ENCODE data around the gene OSBPL2.

The OSBPL2 gene

GRCh38 chr20:62225820-62226635 lies 12.3 kb upstream of the OSBPL2 start:
- H3K36me3 ChIP-seq (ENCODE audit: insufficient read depth, low read length), result no peaks in the 10 kb centered on the region
- H3K9ac ChIP-seq (ENCODE audit: low read length), result no peak overlapping the region
- H3K4me1 ChIP-seq (ENCODE audit: insufficient read depth, low read length), result no peaks in the 10 kb centered on the region
- H3K27me3 ChIP-seq (ENCODE audit: control insufficient read depth in 1 of 2, insufficient read depth in 2 of 2, low read length in 2 of 2), result peaks cover 9 to 46% of the 10 kb centered on the region in 2 donors
- H3K27ac ChIP-seq (ENCODE audit: low read depth, low read length), result no peak overlapping the region
- H3K9me3 ChIP-seq (ENCODE audit: low read length), result no peaks in the 10 kb centered on the region
- no peak overlapping the region for H3K4me3 ChIP-seq (ENCODE audit: low read depth in 1 of 2, low read length in 2 of 2)

DNA sequence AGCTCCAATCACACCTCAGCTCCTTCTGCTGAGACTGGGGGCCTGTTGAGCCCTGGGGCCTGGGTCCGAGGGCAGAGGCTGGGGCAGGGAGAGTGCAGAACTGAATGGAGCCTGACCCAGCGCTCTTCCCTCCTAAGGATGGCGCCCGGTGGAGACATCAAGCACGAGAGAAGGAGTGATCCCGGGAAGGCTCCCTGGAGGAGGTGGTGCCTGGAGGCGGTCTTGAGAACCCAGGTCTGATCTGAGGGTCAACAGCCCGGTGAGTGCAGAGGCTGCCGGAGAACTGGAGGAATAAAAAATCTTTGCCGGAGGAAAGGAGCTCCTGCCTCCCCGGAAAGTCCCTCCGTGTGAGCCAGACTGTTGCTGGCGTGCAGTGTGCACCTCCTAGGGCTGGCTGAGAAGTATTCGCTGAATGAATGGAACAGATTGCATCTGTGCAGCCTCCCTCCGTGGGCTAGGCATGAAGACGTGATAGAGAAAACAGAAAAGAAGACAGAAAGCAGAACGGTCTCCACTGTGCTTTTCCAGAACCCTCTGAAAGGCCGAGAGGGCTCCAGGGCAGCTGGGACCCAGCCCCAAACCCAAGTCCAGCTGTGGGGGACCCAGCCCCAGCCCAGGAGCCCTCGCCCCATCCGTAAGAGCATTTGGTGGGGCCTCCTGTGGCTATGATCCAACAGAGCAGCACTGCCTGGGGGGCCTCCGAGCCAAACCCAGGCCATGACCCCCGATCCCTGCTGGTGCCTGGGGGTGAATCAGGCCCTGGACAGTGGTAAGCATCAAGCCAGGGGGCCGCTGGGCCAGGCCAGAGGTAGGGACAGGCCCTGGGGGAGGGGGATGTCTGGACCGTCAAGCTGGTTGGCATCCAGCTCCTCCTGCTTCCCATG lies 11.4 kb upstream of the OSBPL2 start:
- H3K27ac ChIP-seq (ENCODE audit: low read depth, low read length), result no peak overlapping the region
- no peaks in the 10 kb centered on the region for H3K36me3 ChIP-seq (ENCODE audit: insufficient read depth, low read length)
- H3K9ac ChIP-seq (ENCODE audit: low read length), result no peak overlapping the region
- peaks cover 9 to 37% of the 10 kb centered on the region in 2 donors for H3K27me3 ChIP-seq (ENCODE audit: control insufficient read depth in 1 of 2, insufficient read depth in 2 of 2, low read length in 2 of 2)
- no peak overlapping the region for H3K4me3 ChIP-seq (ENCODE audit: low read depth in 1 of 2, low read length in 2 of 2)
- no peaks in the 10 kb centered on the region for H3K4me1 ChIP-seq (ENCODE audit: insufficient read depth, low read length)
- H3K9me3 ChIP-seq (ENCODE audit: low read length), result no peaks in the 10 kb centered on the region

DNA sequence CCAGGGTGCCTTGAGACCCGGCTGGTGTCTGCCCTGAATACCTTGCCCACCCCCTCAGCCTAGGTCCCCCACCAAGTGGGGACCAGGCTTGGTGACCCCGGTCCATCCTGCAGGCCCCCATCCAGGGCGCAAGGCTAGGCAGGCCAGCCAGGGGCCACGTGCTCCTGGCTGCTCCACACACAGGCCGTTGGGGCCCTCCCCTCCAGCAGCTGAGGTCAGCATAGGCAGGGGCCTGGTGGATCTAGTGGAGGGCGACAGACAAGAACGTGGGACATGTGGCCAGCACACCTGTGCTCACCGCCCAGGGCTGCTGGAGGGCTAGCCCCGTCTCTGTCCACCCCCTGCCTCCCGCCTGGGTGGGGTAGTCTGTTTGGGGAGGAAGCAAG lies 10.7 kb upstream of the OSBPL2 start:
- Histone ChIP-seq H3K36me3 (ENCODE audit: insufficient read depth, low read length) (no peaks in the 10 kb centered on the region), H3K4me1 (ENCODE audit: insufficient read depth, low read length) (no peaks in the 10 kb centered on the region), H3K9me3 (ENCODE audit: low read length) (no peaks in the 10 kb centered on the region), H3K27ac (ENCODE audit: low read depth, low read length) (no peak overlapping the region), H3K27me3 (ENCODE audit: control insufficient read depth in 1 of 2, insufficient read depth in 2 of 2, low read length in 2 of 2) (peaks cover 6 to 37% of the 10 kb centered on the region in 2 donors), H3K9ac (ENCODE audit: low read length) (no peak overlapping the region), H3K4me3 (ENCODE audit: low read depth in 1 of 2, low read length in 2 of 2) (no peak overlapping the region)

- Histone ChIP-seq H3K9me3 (ENCODE audit: low read length) (no peaks in the 10 kb centered on the region), H3K27me3 (ENCODE audit: control insufficient read depth in 1 of 2, insufficient read depth in 2 of 2, low read length in 2 of 2) (peaks cover 4 to 37% of the 10 kb centered on the region in 2 donors)
These were observed 10.1 kb upstream of the OSBPL2 start for GRCh38 chr20:62227977-62228958.

GRCh38 chr20:62228982-62229545 lies 9.3 kb upstream of the OSBPL2 start:
- no peaks in the 10 kb centered on the region for H3K4me1 ChIP-seq (ENCODE audit: insufficient read depth, low read length)
- H3K36me3 ChIP-seq (ENCODE audit: insufficient read depth, low read length), result no peaks in the 10 kb centered on the region
- no peaks in the 10 kb centered on the region for H3K9me3 ChIP-seq (ENCODE audit: low read length)
- H3K4me3 ChIP-seq (ENCODE audit: low read depth in 1 of 2, low read length in 2 of 2), result no peak overlapping the region
- H3K27me3 ChIP-seq (ENCODE audit: control insufficient read depth in 1 of 2, insufficient read depth in 2 of 2, low read length in 2 of 2), result peaks cover 4 to 38% of the 10 kb centered on the region in 2 donors
- no peak overlapping the region for H3K27ac ChIP-seq (ENCODE audit: low read depth, low read length)
- H3K9ac ChIP-seq (ENCODE audit: low read length), result no peak overlapping the region

More at GRCh38 chr20:62227977-62228958, 10.1 kb upstream of the OSBPL2 start:
- no peak overlapping the region for H3K27ac ChIP-seq (ENCODE audit: low read depth, low read length)
- H3K4me1 ChIP-seq (ENCODE audit: insufficient read depth, low read length), result no peaks in the 10 kb centered on the region
- no peak overlapping the region for H3K4me3 ChIP-seq (ENCODE audit: low read depth in 1 of 2, low read length in 2 of 2)
- no peak overlapping the region for H3K9ac ChIP-seq (ENCODE audit: low read length)
- no peaks in the 10 kb centered on the region for H3K36me3 ChIP-seq (ENCODE audit: insufficient read depth, low read length)

GRCh38 chr20:62229667-62230066 lies 8.7 kb upstream of the OSBPL2 start:
- no peak overlapping the region for H3K9ac ChIP-seq (ENCODE audit: low read length)
- peaks cover 4 to 38% of the 10 kb centered on the region in 2 donors for H3K27me3 ChIP-seq (ENCODE audit: control insufficient read depth in 1 of 2, insufficient read depth in 2 of 2, low read length in 2 of 2)

GRCh38 chr20:62230276-62230675 lies 8.0 kb upstream of the OSBPL2 start:
- H3K27me3 ChIP-seq (ENCODE audit: control insufficient read depth in 1 of 2, insufficient read depth in 2 of 2, low read length in 2 of 2), result peaks cover 4 to 43% of the 10 kb centered on the region in 2 donors

More at GRCh38 chr20:62229667-62230066, 8.7 kb upstream of the OSBPL2 start:
- Histone ChIP-seq H3K36me3 (ENCODE audit: insufficient read depth, low read length) (no peaks in the 10 kb centered on the region), H3K27ac (ENCODE audit: low read depth, low read length) (no peak overlapping the region), H3K9me3 (ENCODE audit: low read length) (no peaks in the 10 kb centered on the region), H3K4me1 (ENCODE audit: insufficient read depth, low read length) (no peaks in the 10 kb centered on the region), H3K4me3 (ENCODE audit: low read depth in 1 of 2, low read length in 2 of 2) (no peak overlapping the region)

DNA sequence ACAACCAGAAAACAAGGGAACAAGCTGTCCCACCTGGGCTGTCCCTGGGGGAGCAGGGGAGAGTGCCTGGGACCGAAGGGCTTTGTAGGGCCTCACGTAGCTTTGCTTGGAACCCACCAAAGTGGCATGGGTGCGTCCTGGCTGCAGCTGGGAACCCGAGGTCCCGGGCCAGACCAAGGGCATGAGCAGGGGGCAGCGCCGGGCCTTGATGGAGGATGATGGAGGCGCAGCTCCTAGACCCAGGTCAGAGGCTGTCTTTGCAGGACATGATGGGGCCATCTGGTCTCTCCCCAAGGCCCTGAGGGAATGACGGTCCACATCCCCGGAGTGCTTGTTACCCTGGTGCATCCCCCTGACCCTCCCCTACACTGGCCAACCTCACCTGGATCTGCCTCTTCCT lies 7.6 kb upstream of the OSBPL2 start:
- Histone ChIP-seq H3K27ac (ENCODE audit: low read depth, low read length) (no peak overlapping the region), H3K36me3 (ENCODE audit: insufficient read depth, low read length) (no peaks in the 10 kb centered on the region), H3K4me1 (ENCODE audit: insufficient read depth, low read length) (no peaks in the 10 kb centered on the region), H3K27me3 (ENCODE audit: control insufficient read depth in 1 of 2, insufficient read depth in 2 of 2, low read length in 2 of 2) (peaks cover 4 to 44% of the 10 kb centered on the region in 2 donors), H3K9ac (ENCODE audit: low read length) (no peak overlapping the region), H3K4me3 (ENCODE audit: low read depth in 1 of 2, low read length in 2 of 2) (no peak overlapping the region), H3K9me3 (ENCODE audit: low read length) (no peaks in the 10 kb centered on the region)

More at GRCh38 chr20:62230276-62230675, 8.0 kb upstream of the OSBPL2 start:
- Histone ChIP-seq H3K27ac (ENCODE audit: low read depth, low read length) (no peak overlapping the region), H3K36me3 (ENCODE audit: insufficient read depth, low read length) (no peaks in the 10 kb centered on the region), H3K4me3 (ENCODE audit: low read depth in 1 of 2, low read length in 2 of 2) (no peak overlapping the region), H3K9me3 (ENCODE audit: low read length) (no peaks in the 10 kb centered on the region), H3K9ac (ENCODE audit: low read length) (no peak overlapping the region), H3K4me1 (ENCODE audit: insufficient read depth, low read length) (no peaks in the 10 kb centered on the region)

DNA sequence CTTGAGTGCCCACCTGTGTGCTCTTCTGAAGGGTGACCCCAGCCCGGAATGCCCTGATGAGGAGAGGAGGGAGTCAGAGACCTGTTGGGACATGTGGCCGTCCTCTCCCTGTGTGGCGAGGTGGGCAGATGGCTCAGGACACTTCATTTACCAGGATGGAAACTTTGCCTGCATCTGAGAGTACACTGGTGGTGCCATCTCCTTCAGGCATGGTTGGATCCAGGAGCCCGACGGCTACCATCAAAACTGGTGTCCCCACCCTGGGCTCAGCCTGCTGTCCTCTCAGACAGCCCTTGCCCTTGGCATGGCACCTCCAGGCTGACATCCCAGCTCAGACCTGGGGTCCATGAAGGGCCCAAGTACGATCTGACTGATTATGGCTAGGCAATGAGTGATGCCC lies 7.0 kb upstream of the OSBPL2 start:
- Histone ChIP-seq H3K36me3 (ENCODE audit: insufficient read depth, low read length) (no peaks in the 10 kb centered on the region), H3K9ac (ENCODE audit: low read length) (no peak overlapping the region), H3K4me3 (ENCODE audit: low read depth in 1 of 2, low read length in 2 of 2) (no peak overlapping the region), H3K9me3 (ENCODE audit: low read length) (no peaks in the 10 kb centered on the region), H3K27ac (ENCODE audit: low read depth, low read length) (no peak overlapping the region), H3K4me1 (ENCODE audit: insufficient read depth, low read length) (no peaks in the 10 kb centered on the region), H3K27me3 (ENCODE audit: control insufficient read depth in 1 of 2, insufficient read depth in 2 of 2, low read length in 2 of 2) (peaks cover 4 to 44% of the 10 kb centered on the region in 2 donors)

GRCh38 chr20:62232194-62232593 lies 6.1 kb upstream of the OSBPL2 start:
- Histone ChIP-seq H3K4me1 (ENCODE audit: insufficient read depth, low read length) (no peaks in the 10 kb centered on the region), H3K36me3 (ENCODE audit: insufficient read depth, low read length) (no peaks in the 10 kb centered on the region), H3K27me3 (ENCODE audit: control insufficient read depth in 1 of 2, insufficient read depth in 2 of 2, low read length in 2 of 2) (peaks cover 4 to 38% of the 10 kb centered on the region in 2 donors), H3K9ac (ENCODE audit: low read length) (no peak overlapping the region), H3K9me3 (ENCODE audit: low read length) (no peaks in the 10 kb centered on the region), H3K4me3 (ENCODE audit: low read depth in 1 of 2, low read length in 2 of 2) (no peak overlapping the region), H3K27ac (ENCODE audit: low read depth, low read length) (no peak overlapping the region)

Measured in muscle layer of colon (tissue), 2 donors.